Calu3 (cell line): ENCODE data around the gene SLC44A1. TPM values are rescaled to one million over a fixed set of nuclear protein-coding genes. Genes with fewer than 3 reads are reported as not detected.

Experiments
- BruUV-seq: library from RNA; stranded (reverse); fragments of 400-500 nt; replicated peaks from 2 replicates; lab custom pipeline; 2021; lab: Mats Ljungman, UMichigan
- CTCF ChIA-PET: fragments of 300-600 bp; sonication (Branson Sonifier 250); formaldehyde crosslinking; loops from one replicate; lab custom pipeline; 2022; ENCODE audit warnings: antibody characterized with exemption; lab: Charles Lee
- DNase-seq: peaks from one replicate; pipeline ENCODE4 v3.0.0; 2022
- H3K27ac Mint-ChIP-seq: one replicate; pipeline ENCODE4 v1.8.0; 2022; ENCODE audit warnings: mixed read lengths; ENCODE audit not compliant: unreplicated experiment
- H3K27me3 Mint-ChIP-seq: one replicate; pipeline ENCODE4 v1.8.0; 2022; ENCODE audit warnings: mixed read lengths; ENCODE audit not compliant: unreplicated experiment
- H3K36me3 Mint-ChIP-seq: one replicate; pipeline ENCODE4 v1.8.0; 2022; ENCODE audit warnings: mild to moderate bottlenecking, moderate library complexity, mixed read lengths; ENCODE audit not compliant: insufficient read depth, unreplicated experiment
- H3K4me1 Mint-ChIP-seq: one replicate; pipeline ENCODE4 v1.8.0; 2022; ENCODE audit warnings: mild to moderate bottlenecking, low read depth, mixed read lengths; ENCODE audit not compliant: unreplicated experiment
- H3K4me3 Mint-ChIP-seq: one replicate; pipeline ENCODE4 v1.8.0; 2022; ENCODE audit warnings: mild to moderate bottlenecking, low read depth, moderate library complexity, mixed read lengths; ENCODE audit not compliant: unreplicated experiment
- H3K9me3 Mint-ChIP-seq: one replicate; pipeline ENCODE4 v1.8.0; 2022; ENCODE audit warnings: low read depth, mixed read lengths; ENCODE audit not compliant: unreplicated experiment
- intact Hi-C: fragments of 100-400 bp; cut with micrococcal nuclease; formaldehyde crosslinking; loops from one replicate; pipeline ENCODE4 v1.10.0; 2022; ENCODE audit not compliant: unreplicated experiment
- total RNA-seq: library from RNA; stranded (reverse); gene quantifications from 2 replicates; pipeline ENCODE4 v1.2.3, GENCODE V29; 2022
- TF ChIP-seq, protein P1 (sequence below): fragments of 200-600 bp; IDR thresholded peaks from one replicate; pipeline ENCODE4 v1.8.0; 2022; ENCODE audit warnings: antibody characterized with exemption; ENCODE audit not compliant: unreplicated experiment

Gene SLC44A1
- total RNA-seq, 1 experiment from 2014 or later, result 41.2 TPM

DNA sequence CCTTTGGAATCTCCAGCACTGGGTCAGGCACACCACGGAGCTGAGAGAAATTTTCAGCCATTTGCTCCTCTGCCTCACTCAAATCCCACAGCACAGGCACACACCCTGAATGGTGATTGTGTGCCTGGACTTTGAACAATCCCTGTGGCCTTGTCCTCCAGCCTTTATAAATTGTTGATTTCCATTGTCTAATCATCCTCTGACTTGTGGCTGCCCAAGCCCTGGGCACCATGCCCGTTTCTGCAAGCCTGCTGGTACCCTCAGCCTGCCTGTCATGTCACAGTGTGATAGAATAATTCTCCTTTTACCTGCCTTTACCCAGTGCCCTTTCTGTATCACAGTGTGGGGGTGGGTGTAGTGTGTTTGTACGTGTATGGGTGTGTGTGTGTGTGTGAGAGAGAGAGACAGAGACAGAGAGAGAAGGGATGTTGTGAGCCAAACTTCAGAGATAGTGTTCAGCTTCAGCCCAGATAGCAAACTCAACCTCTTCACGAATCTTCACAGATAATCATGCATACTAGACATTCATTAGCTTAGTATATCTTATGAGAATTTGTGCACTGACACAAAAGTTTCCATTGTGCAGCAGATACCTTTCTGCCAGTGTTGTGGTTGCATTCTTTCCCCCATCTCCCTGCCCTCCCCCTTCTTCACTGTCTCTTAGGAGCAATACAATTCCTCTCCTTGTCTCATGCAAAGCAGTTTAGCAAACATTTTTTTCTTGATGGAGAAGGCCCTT is 27.8 kb upstream of the SLC44A1 start:
- TF ChIP-seq, protein P1, sequence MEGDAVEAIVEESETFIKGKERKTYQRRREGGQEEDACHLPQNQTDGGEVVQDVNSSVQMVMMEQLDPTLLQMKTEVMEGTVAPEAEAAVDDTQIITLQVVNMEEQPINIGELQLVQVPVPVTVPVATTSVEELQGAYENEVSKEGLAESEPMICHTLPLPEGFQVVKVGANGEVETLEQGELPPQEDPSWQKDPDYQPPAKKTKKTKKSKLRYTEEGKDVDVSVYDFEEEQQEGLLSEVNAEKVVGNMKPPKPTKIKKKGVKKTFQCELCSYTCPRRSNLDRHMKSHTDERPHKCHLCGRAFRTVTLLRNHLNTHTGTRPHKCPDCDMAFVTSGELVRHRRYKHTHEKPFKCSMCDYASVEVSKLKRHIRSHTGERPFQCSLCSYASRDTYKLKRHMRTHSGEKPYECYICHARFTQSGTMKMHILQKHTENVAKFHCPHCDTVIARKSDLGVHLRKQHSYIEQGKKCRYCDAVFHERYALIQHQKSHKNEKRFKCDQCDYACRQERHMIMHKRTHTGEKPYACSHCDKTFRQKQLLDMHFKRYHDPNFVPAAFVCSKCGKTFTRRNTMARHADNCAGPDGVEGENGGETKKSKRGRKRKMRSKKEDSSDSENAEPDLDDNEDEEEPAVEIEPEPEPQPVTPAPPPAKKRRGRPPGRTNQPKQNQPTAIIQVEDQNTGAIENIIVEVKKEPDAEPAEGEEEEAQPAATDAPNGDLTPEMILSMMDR, result no peak
- Mint-ChIP-seq H3K4me3 (no peak overlapping the region), H3K27me3 (no peaks in the 10 kb centered on the region), H3K9me3 (no peaks in the 10 kb centered on the region), H3K27ac (no peak overlapping the region), H3K4me1 (peaks cover 6% of the 10 kb centered on the region), H3K36me3 (no peaks in the 10 kb centered on the region)
- CTCF ChIA-PET, result no interaction called here
- BruUV-seq, result no TSS peak
- intact Hi-C loops, result no loop called here
- no peak for DNase-seq

DNA sequence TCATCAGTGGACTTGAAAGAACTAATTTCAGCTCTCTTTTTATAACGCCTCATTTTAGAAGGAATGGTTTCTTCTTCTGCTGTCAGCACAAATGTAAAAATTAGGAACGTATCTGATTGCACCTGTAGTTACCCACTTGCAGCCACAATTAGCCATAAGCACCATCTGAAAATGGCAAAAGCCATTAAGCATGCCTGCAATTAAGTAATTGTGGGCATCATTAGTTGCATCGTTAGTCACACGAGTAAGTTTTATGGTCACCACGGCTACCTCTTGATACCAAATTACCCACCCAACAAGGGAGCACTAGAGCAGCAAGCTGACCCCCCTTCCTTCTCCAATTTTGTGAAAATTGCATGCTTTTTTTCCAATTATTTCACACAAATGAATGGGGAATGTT is 25.8 kb upstream of the SLC44A1 start:
- H3K4me1 Mint-ChIP-seq, result peaks cover 6% of the 10 kb centered on the region
- no TSS peak for BruUV-seq
- H3K4me3 Mint-ChIP-seq, result no peak overlapping the region

DNA sequence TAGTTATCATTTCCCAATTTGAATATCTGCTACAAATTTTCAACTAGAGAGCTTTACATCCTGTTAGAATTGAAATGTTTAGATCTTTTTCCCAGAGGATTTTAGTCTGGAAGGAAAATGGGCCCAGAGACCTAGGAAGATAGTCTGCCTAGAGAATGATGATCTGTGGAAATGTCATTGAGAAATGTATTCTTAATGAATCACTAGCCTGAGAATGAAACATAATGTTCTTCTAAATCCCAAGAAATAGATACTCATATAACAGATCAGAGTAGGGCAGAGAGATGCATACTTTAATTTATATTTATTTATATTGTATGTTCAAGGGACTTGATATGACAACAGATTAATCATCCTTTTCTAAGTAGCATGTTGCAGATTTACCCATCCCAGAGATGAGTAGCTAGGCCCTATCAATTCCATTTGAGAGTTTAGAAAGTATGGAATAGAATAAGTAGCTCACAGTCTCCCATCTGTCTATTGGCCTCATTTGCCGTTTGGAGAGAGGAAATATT is 25.1 kb upstream of the SLC44A1 start:
- intact Hi-C loops, result loop anchor here (2.0 kb wide), 1 partner anchor 21 kb away; no protein-coding TSS in a partner anchor
- BruUV-seq, result no TSS peak
- H3K4me3 Mint-ChIP-seq, result no peak overlapping the region
- no peak overlapping the region for H3K27ac Mint-ChIP-seq
- H3K27me3 Mint-ChIP-seq, result no peaks in the 10 kb centered on the region
- CTCF ChIA-PET, result no interaction called here
- TF ChIP-seq, protein P1, result no peak
- no peak for DNase-seq
- peaks cover 6% of the 10 kb centered on the region for H3K4me1 Mint-ChIP-seq
- no peaks in the 10 kb centered on the region for H3K36me3 Mint-ChIP-seq
- peaks cover 12% of the 10 kb centered on the region for H3K9me3 Mint-ChIP-seq

More for the DNA sequence above, 25.8 kb upstream of the SLC44A1 start:
- no peak for DNase-seq
- Mint-ChIP-seq H3K36me3 (no peaks in the 10 kb centered on the region), H3K27ac (no peak overlapping the region), H3K9me3 (peaks cover 7% of the 10 kb centered on the region), H3K27me3 (no peaks in the 10 kb centered on the region)
- intact Hi-C loops, result loop anchor here (2.0 kb wide), 1 partner anchor 20 kb away; no protein-coding TSS in a partner anchor
- TF ChIP-seq, protein P1, result no peak
- CTCF ChIA-PET, result no interaction called here

DNA sequence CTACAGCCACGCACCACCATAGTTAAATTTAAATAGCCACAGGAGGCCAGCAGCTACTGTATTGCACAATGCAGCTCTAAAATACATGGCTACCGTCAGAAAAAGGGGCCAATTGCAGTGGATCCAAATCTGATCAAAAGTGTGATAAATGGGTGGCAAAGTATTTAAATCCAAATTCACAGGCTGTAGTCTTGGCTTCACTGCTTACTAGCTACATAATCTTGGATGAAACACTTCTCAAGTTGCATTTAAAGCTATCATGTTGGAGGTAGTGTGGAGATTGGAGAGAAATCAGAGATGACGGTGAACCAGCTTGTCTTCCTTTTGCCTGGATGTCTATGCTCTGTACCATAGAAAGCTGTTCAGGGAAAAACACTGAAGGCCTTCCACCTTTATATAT is 24.0 kb upstream of the SLC44A1 start:
- Mint-ChIP-seq H3K4me3 (no peak overlapping the region), H3K27ac (no peak overlapping the region), H3K4me1 (peaks cover 6% of the 10 kb centered on the region), H3K9me3 (peaks cover 15% of the 10 kb centered on the region), H3K27me3 (no peaks in the 10 kb centered on the region), H3K36me3 (no peaks in the 10 kb centered on the region)
- CTCF ChIA-PET, result no interaction called here
- intact Hi-C loops, result no loop called here
- TF ChIP-seq, protein P1, result no peak
- no TSS peak for BruUV-seq
- DNase-seq, result no peak
